HUES64 (cell line): Measurements from ENCODE around the gene BTBD19.
A peak's percentile ranks its signal among the peaks of the same experiment; 100 is the strongest.
"Not testable (repeated sequence)": the region's sequence is repeated elsewhere in the genome, so short reads cannot be mapped to it uniquely, and the experiment has no call there.

Source experiments
- H3K27ac ChIP-seq: 2 replicates; pipeline ENCODE4 v1.7.0; 2013; ENCODE audit warnings: low read depth, low read length, inconsistent platforms
- H3K27me3 ChIP-seq: 2 replicates; pipeline ENCODE4 v1.6.1; 2013; ENCODE audit warnings: mild to moderate bottlenecking, low read length; ENCODE audit not compliant: insufficient read depth
- H3K36me3 ChIP-seq: 2 replicates; pipeline ENCODE4 v1.6.1; 2013; ENCODE audit warnings: mild to moderate bottlenecking, low read length; ENCODE audit not compliant: insufficient read depth
- H3K4me1 ChIP-seq: 2 replicates; pipeline ENCODE4 v1.6.1; 2013; ENCODE audit warnings: mild to moderate bottlenecking, low read length, moderate library complexity; ENCODE audit not compliant: insufficient read depth
- H3K4me3 ChIP-seq: 2 replicates; pipeline ENCODE4 v1.5.1; 2013; ENCODE audit warnings: mild to moderate bottlenecking, low read length, moderate library complexity
- H3K9ac ChIP-seq: 2 replicates; pipeline ENCODE4 v1.6.1; 2013; ENCODE audit warnings: mild to moderate bottlenecking, low read depth, low read length
- H3K9me3 ChIP-seq: 2 replicates; pipeline ENCODE4 v1.6.1; 2013; ENCODE audit warnings: low read depth, low read length; ENCODE audit not compliant: insufficient read depth
- WGBS: fragments of 150-250, 120-280 bp; methylation state at CpG from one replicate; pipeline ENCODE4 v1.1.7; 2013; ENCODE audit warnings: missing lambda C conversion rate; 5-methylcytosine and 5-hydroxymethylcytosine counted together

BTBD19 gene

GRCh38 chr1:44788120-44788860 lies 20.0 kb upstream of the BTBD19 start, which contains the start of gene BEST4:
Gene BEST4, minus strand, starts transcription at chr1:44788170. Its CDS starts 465 bp downstream, at chr1:44787705.
- Histone ChIP-seq H3K4me1 (peaks cover 30% of the 10 kb centered on the region), H3K27ac (no peak within 1 kb of the TSS), H3K36me3 (no peaks in the 10 kb centered on the region), H3K4me3 (no peak within 1 kb of the TSS), H3K9ac (no peak within 1 kb of the TSS), H3K27me3 (peaks cover 11% of the 10 kb centered on the region), H3K9me3 (no peaks in the 10 kb centered on the region)
- WGBS: 92% methylated on average over 9 of the region's 9 CpGs

- WGBS: 80% methylated on average over 7 of the region's 7 CpGs
- H3K9me3 ChIP-seq: no peaks in the 10 kb centered on the region
- no peak overlapping the region for H3K9ac ChIP-seq
These were observed 17.1 kb upstream of the BTBD19 start for GRCh38 chr1:44790968-44791801.

GRCh38 chr1:44792736-44793502 lies 15.4 kb upstream of the BTBD19 start:
- no peak overlapping the region for H3K4me3 ChIP-seq
- no peaks in the 10 kb centered on the region for H3K9me3 ChIP-seq
- H3K36me3 ChIP-seq: no peaks in the 10 kb centered on the region
- H3K27ac ChIP-seq: 0 out of 2 replicates have a peak overlapping the region, but pooled peaks have one; percentile 8
- H3K27me3 ChIP-seq: no peaks in the 10 kb centered on the region
- WGBS: 92% methylated on average over 9 of the region's 9 CpGs
- no peak overlapping the region for H3K9ac ChIP-seq
- peaks cover 10% of the 10 kb centered on the region for H3K4me1 ChIP-seq

More at GRCh38 chr1:44790968-44791801, 17.1 kb upstream of the BTBD19 start:
- Histone ChIP-seq H3K4me1 (peaks cover 16% of the 10 kb centered on the region), H3K27ac (no peak overlapping the region), H3K27me3 (peaks cover 3% of the 10 kb centered on the region), H3K36me3 (no peaks in the 10 kb centered on the region), H3K4me3 (no peak overlapping the region)

- not testable (repeated sequence) for H3K36me3 ChIP-seq, H3K27ac ChIP-seq, H3K4me1 ChIP-seq, H3K4me3 ChIP-seq, H3K27me3 ChIP-seq, H3K9me3 ChIP-seq, H3K9ac ChIP-seq
- WGBS: 92% methylated on average over 7 of the region's 8 CpGs
These were observed 10.4 kb upstream of the BTBD19 start for GRCh38 chr1:44797886-44798285.

- Histone ChIP-seq H3K4me3 (no peak overlapping the region), H3K27me3 (0 out of 2 replicates have a peak, but pooled peaks cover 5% of the 10 kb centered on the region), H3K9ac (no peak overlapping the region), H3K27ac (no peak overlapping the region), H3K4me1 (no peaks in the 10 kb centered on the region), H3K36me3 (peaks cover 11% of the 10 kb centered on the region), H3K9me3 (no peaks in the 10 kb centered on the region)
- 90% methylated on average over 10 of the region's 10 CpGs for WGBS
These were observed 9.6 kb upstream of the BTBD19 start for GRCh38 chr1:44798481-44799365.

GRCh38 chr1:44799770-44800584 lies 8.3 kb upstream of the BTBD19 start, which contains the start of gene PLK3:
Gene PLK3, plus strand, starts transcription at chr1:44800377. Its CDS starts 87 bp downstream, at chr1:44800464.
- H3K4me3 ChIP-seq: peak within 1 kb of the TSS; percentile 62
- WGBS: under 1% methylated on average over 79 of the region's 79 CpGs
- H3K27me3 ChIP-seq: 0 out of 2 replicates have a peak, but pooled peaks cover 5% of the 10 kb centered on the region
- peaks cover 21% of the 10 kb centered on the region for H3K36me3 ChIP-seq
- no peaks in the 10 kb centered on the region for H3K9me3 ChIP-seq
- H3K27ac ChIP-seq: peak within 1 kb of the TSS; percentile 98
- H3K9ac ChIP-seq: peak within 1 kb of the TSS; percentile 88
- no peaks in the 10 kb centered on the region for H3K4me1 ChIP-seq

GRCh38 chr1:44801491-44802305 lies 6.6 kb upstream of the BTBD19 start:
- H3K9me3 ChIP-seq: no peaks in the 10 kb centered on the region
- H3K4me3 ChIP-seq: no peak overlapping the region; the same call in 1 of the 2 replicates
- no peak overlapping the region for H3K27ac ChIP-seq
- H3K9ac ChIP-seq: no peak overlapping the region
- peaks cover 29% of the 10 kb centered on the region for H3K36me3 ChIP-seq
- 0 out of 2 replicates have a peak, but pooled peaks cover 5% of the 10 kb centered on the region for H3K27me3 ChIP-seq
- peaks cover 1% of the 10 kb centered on the region; the same call in 1 of the 2 replicates for H3K4me1 ChIP-seq
- WGBS: 80% methylated on average over 13 of the region's 13 CpGs

GRCh38 chr1:44802306-44803061 lies 5.8 kb upstream of the BTBD19 start:
- Histone ChIP-seq H3K27ac (no peak overlapping the region), H3K9ac (no peak overlapping the region), H3K27me3 (0 out of 2 replicates have a peak, but pooled peaks cover 5% of the 10 kb centered on the region), H3K9me3 (no peaks in the 10 kb centered on the region), H3K4me3 (no peak overlapping the region; the same call in 1 of the 2 replicates), H3K4me1 (peaks cover 9% of the 10 kb centered on the region), H3K36me3 (peaks cover 29% of the 10 kb centered on the region)
- 80% methylated on average over 13 of the region's 13 CpGs for WGBS

GRCh38 chr1:44803062-44803311 lies 5.3 kb upstream of the BTBD19 start:
- Histone ChIP-seq H3K4me3 (no peak overlapping the region), H3K36me3 (peaks cover 29% of the 10 kb centered on the region), H3K27ac (no peak overlapping the region), H3K4me1 (peaks cover 14% of the 10 kb centered on the region), H3K9ac (no peak overlapping the region), H3K27me3 (0 out of 2 replicates have a peak, but pooled peaks cover 5% of the 10 kb centered on the region), H3K9me3 (no peaks in the 10 kb centered on the region)
- 99% methylated on average over 9 of the region's 9 CpGs for WGBS
